OCI-LY3 (cell line): ENCODE measurements around the gene INTS12.

Source experiments
- H2AFZ ChIP-seq: fragments of 200-600, 300-600 bp; shearing (Covaris generic); 2 replicates; pipeline ENCODE4 v1.6.0; 2014; ENCODE audit warnings: antibody characterized with exemption, low read depth, low read length
- H3K27ac ChIP-seq: fragments of 200-600, 300-600 bp; sonication (generic); 2 replicates; pipeline ENCODE4 v1.5.1; 2014; ENCODE audit warnings: mild to moderate bottlenecking, low read length, moderate library complexity, mixed read lengths
- H3K27me3 ChIP-seq: fragments of 200-600, 300-600 bp; sonication (generic); 2 replicates; pipeline ENCODE4 v1.6.1; 2014; ENCODE audit warnings: low read depth, low read length, mixed read lengths
- H3K36me3 ChIP-seq: fragments of 200-600, 300-600 bp; sonication (generic); replicated peaks from 2 replicates; pipeline ENCODE3; 2014; ENCODE audit warnings: low read depth, low read length, mixed read lengths
- H3K4me1 ChIP-seq: fragments of 300-600, 200-600 bp; sonication (generic); 2 replicates; pipeline ENCODE4 v1.6.1; 2014; ENCODE audit warnings: low read length, mixed read lengths
- H3K4me2 ChIP-seq: fragments of 200-600, 300-600 bp; sonication (generic); 2 replicates; pipeline ENCODE4 v1.6.1; 2014; ENCODE audit warnings: low read length, mixed read lengths
- H3K4me3 ChIP-seq: fragments of 300-600, 200-600 bp; sonication (generic); 2 replicates; pipeline ENCODE4 v1.5.1; 2014; ENCODE audit warnings: antibody characterized with exemption, mild to moderate bottlenecking, low read length, moderate library complexity
- H3K79me2 ChIP-seq: fragments of 300-600, 200-600 bp; shearing (Covaris generic); 2 replicates; pipeline ENCODE4 v1.6.1; 2014; ENCODE audit warnings: mild to moderate bottlenecking, low read length, mixed read lengths
- H3K9ac ChIP-seq: fragments of 300-600, 200-600 bp; shearing (Covaris generic); 2 replicates; pipeline ENCODE4 v1.6.0; 2014; ENCODE audit warnings: mild to moderate bottlenecking, low read length, moderate library complexity
- H3K9me3 ChIP-seq: fragments of 200-600, 300-600 bp; shearing (Covaris generic); 2 replicates; pipeline ENCODE4 v1.6.1; 2014; ENCODE audit warnings: low read length, mixed read lengths; ENCODE audit not compliant: insufficient read depth
- H4K20me1 ChIP-seq: fragments of 200-600, 300-600 bp; sonication (generic); 2 replicates; pipeline ENCODE4 v1.6.1; 2016; ENCODE audit warnings: low read length, mixed read lengths; ENCODE audit not compliant: insufficient read depth
- CTCF ChIP-seq: fragments of 200-600, 300-600 bp; sonication (generic); IDR thresholded peaks from 2 replicates; pipeline ENCODE4 v1.5.1; 2014; ENCODE audit warnings: antibody characterized with exemption, low read length, low read depth
- EZH2phosphoT487 ChIP-seq: fragments of 200-600 bp; shearing (Covaris generic); IDR thresholded peaks from 2 replicates; pipeline ENCODE4 v1.6.1; 2018; ENCODE audit warnings: antibody characterized with exemption, mixed run types, low read depth

The INTS12 gene

DNA sequence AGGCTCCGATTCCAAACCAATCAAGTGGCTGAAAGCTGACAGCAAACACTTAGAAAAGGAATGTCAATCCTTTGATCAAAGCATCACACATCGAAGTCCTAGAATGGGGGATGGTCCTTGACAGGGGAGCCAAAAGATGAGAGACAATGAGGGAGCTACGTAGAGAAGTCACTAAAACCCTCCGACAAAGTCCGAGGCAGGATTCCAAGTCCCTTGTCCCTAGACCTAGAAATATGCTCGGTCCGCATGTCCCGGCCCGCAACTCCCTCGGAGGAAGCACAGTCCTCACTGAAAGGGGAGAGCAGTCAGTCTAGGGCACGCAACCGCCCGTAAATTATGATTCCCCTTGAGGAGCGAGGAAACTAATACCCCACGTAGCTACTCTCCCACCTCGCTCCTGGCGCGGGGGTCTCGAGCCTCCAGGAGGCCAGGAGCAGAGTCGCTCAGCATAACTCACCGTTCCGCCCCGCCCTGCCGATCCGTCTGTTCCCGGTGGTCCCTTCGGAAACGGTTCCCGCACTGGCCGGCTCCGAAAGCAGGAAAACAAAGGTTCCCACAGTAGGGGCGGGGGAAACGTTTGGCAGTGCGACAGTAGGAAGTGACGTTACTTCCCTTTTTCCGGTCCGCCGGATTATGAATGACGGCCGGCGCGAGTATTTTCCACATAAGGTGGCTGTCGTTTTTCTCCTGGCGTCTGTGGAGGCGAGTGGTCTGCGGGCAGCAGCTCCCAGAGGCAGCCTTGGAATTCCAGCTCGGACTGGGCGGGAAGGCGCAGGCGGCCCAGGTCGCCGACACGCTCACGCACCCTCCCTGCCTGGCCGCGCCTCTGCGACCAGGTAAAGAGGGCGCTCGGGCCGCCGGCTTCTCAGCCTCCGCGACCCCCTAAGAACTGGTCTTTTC, at the start of gene INTS12, which contains the start of gene GSTCD:
Gene INTS12, minus strand, starts transcription at position 509 of the 900 bp plus-strand sequence. CDS start 8,684 bp downstream, outside the sequence.
Gene GSTCD, plus strand, starts transcription at position 604 of the 900 bp plus-strand sequence. CDS start 8,830 bp downstream, outside the sequence.
- peak within 1 kb of the TSS; percentile 89 for H3K9ac ChIP-seq
- H3K9me3 ChIP-seq = no peaks in the 10 kb centered on the region
- peak within 1 kb of the TSS; percentile 43 for H3K27ac ChIP-seq
- peaks cover 90% of the 10 kb centered on the region for H3K79me2 ChIP-seq
- H3K27me3 ChIP-seq = no peaks in the 10 kb centered on the region
- peaks cover 4% of the 10 kb centered on the region for H3K36me3 ChIP-seq
- no peaks in the 10 kb centered on the region for H4K20me1 ChIP-seq
- peak within 1 kb of the TSS; percentile 90; the same call in 1 of the 2 replicates for H2AFZ ChIP-seq
- H3K4me2 ChIP-seq = peak within 1 kb of the TSS; percentile 90
- peaks cover 36% of the 10 kb centered on the region for H3K4me1 ChIP-seq
- peak within 1 kb of the TSS; percentile 96 for H3K4me3 ChIP-seq
- no peak for TF ChIP-seq EZH2phosphoT487

- Histone ChIP-seq H2AFZ (no peak overlapping the region), H3K27me3 (no peaks in the 10 kb centered on the region), H3K4me1 (peaks cover 50% of the 10 kb centered on the region), H3K9me3 (no peaks in the 10 kb centered on the region), H3K79me2 (no peaks in the 10 kb centered on the region), H3K4me3 (no peak overlapping the region), H3K9ac (no peak overlapping the region), H3K36me3 (peaks cover 4% of the 10 kb centered on the region), H3K4me2 (peak overlapping the region; percentile 50), H3K27ac (peak overlapping the region; percentile 29; the same call in 1 of the 2 replicates), H4K20me1 (no peaks in the 10 kb centered on the region)
- TF ChIP-seq EZH2phosphoT487 (no peak), CTCF (no peak)
Measured at GRCh38 chr4:105755375-105755774, 46.9 kb upstream of the INTS12 start.

DNA sequence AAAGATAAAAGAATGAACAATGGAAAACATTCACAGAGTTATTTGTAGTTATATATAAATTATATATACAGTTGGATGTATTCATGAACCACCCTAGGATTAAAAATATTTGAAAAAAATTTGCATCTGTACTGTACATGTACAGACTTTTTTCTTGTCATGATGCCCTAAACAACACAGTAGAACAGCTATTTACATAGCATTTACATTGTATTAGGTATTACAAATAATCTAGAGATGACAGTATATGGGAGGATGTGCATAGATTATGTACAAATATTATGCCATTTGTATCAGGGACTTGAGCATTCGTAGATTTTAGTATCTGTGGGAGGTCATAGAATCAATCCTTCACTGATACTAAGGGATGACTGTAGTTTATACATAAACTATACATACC, 44.9 kb upstream of the INTS12 start:
- H3K27ac ChIP-seq = no peak overlapping the region
- H4K20me1 ChIP-seq = no peaks in the 10 kb centered on the region
- H3K4me2 ChIP-seq = no peak overlapping the region
- no peaks in the 10 kb centered on the region for H3K27me3 ChIP-seq
- TF ChIP-seq CTCF (no peak), EZH2phosphoT487 (no peak)
- no peak overlapping the region for H3K9ac ChIP-seq
- H2AFZ ChIP-seq = no peak overlapping the region
- peaks cover 8% of the 10 kb centered on the region for H3K36me3 ChIP-seq
- H3K79me2 ChIP-seq = no peaks in the 10 kb centered on the region
- no peak overlapping the region for H3K4me3 ChIP-seq
- peaks cover 45% of the 10 kb centered on the region for H3K4me1 ChIP-seq
- H3K9me3 ChIP-seq = no peaks in the 10 kb centered on the region

DNA sequence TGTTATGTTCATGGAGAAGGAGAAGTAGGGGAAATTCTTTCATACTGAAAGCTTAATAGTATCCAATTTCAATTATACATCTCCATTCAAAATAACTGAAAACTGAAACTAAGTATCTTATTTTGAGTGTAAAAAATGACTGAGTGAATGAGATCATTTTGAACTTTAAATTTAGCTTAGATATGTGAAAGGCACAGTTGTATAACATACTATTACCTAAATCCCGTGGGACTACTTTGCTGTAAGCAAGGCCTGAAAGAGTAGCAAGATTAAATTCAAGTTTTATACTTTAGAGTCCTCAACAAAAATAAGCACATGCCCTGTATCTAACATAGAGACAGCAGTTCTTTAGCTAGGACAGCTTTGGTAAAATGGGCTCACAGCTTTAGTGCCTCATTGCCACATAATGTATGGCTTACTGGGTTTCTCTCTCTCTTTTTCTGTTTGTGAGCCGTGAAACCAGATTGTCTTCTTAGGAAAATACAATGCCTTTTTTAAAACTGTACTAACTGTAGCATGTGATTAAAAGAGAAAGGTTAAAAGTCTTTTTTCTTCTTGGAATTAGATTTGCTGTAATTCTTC, 43.3 kb upstream of the INTS12 start:
- Histone ChIP-seq H3K27ac (peak overlapping the region; percentile 60), H3K9me3 (no peaks in the 10 kb centered on the region), H3K27me3 (no peaks in the 10 kb centered on the region), H3K79me2 (no peaks in the 10 kb centered on the region), H2AFZ (no peak overlapping the region), H4K20me1 (no peaks in the 10 kb centered on the region), H3K4me3 (no peak overlapping the region), H3K4me2 (peak overlapping the region; percentile 46), H3K9ac (no peak overlapping the region), H3K4me1 (peaks cover 53% of the 10 kb centered on the region), H3K36me3 (peaks cover 8% of the 10 kb centered on the region)
- TF ChIP-seq CTCF = no peak
- TF ChIP-seq EZH2phosphoT487 = no peak
